Neural cell (in vitro differentiated cells): Measurements from ENCODE around the gene PRCP. TPM values are rescaled to one million over a fixed set of nuclear protein-coding genes. Genes with fewer than 3 reads are reported as not detected.

Experiments
- H2AFZ ChIP-seq: fragments of 200-600, 300-800 bp; sonication (generic), shearing (Covaris generic); 2 replicates; pipeline ENCODE4 v1.6.0; 2014; ENCODE audit warnings: low read depth, mild to moderate bottlenecking, antibody characterized with exemption, low read length, moderate library complexity
- H3F3A ChIP-seq: fragments of 200-600 bp; shearing (Covaris generic); 2 replicates; pipeline ENCODE4 v1.6.1; 2016; ENCODE audit warnings: mild to moderate bottlenecking, moderate library complexity, mixed read lengths, antibody characterized with exemption, low read length; ENCODE audit not compliant: insufficient read depth, poor library complexity, severe bottlenecking
- H3K27ac ChIP-seq: fragments of 200-600, 300-800 bp; sonication (generic), shearing (Covaris generic); 2 replicates; pipeline ENCODE4 v1.5.1; 2014; ENCODE audit warnings: mild to moderate bottlenecking, low read length, moderate library complexity
- H3K27me3 ChIP-seq: fragments of 300-800, 200-600 bp; sonication (generic), shearing (Covaris generic); 2 replicates; pipeline ENCODE4 v1.6.0; 2014; ENCODE audit warnings: mild to moderate bottlenecking, low read depth, low read length, moderate library complexity; ENCODE audit not compliant: insufficient read depth
- H3K36me3 ChIP-seq: fragments of 300-800, 200-600 bp; sonication (generic), shearing (Covaris generic); 2 replicates; pipeline ENCODE4 v1.5.1; 2014; ENCODE audit warnings: mild to moderate bottlenecking, antibody characterized with exemption, low read length, moderate library complexity; ENCODE audit not compliant: insufficient read depth
- H3K4me2 ChIP-seq: fragments of 300-800, 200-600 bp; sonication (generic), shearing (Covaris generic); 2 replicates; pipeline ENCODE4 v1.6.0; 2014; ENCODE audit warnings: mild to moderate bottlenecking, low read length
- H3K4me3 ChIP-seq: fragments of 300-800, 200-600 bp; sonication (generic), shearing (Covaris generic); 2 replicates; pipeline ENCODE4 v1.5.1; 2014; ENCODE audit warnings: mild to moderate bottlenecking, low read length, moderate library complexity
- H3K79me2 ChIP-seq: fragments of 200-600 bp; shearing (Covaris generic); replicated peaks from 2 replicates; pipeline ENCODE4 v1.6.0; 2014; ENCODE audit warnings: mild to moderate bottlenecking, low read length, moderate library complexity; ENCODE audit not compliant: insufficient read depth
- H3K9ac ChIP-seq: fragments of 300-800, 200-600 bp; sonication (generic), shearing (Covaris generic); 2 replicates; pipeline ENCODE4 v1.6.1; 2016; ENCODE audit warnings: mild to moderate bottlenecking, low read length, mixed read lengths
- H3K9me2 ChIP-seq: fragments of 200-600 bp; shearing (Covaris generic); 2 replicates; pipeline ENCODE4 v1.6.1; 2016; ENCODE audit warnings: mild to moderate bottlenecking, low read length, mixed read lengths; ENCODE audit not compliant: insufficient read depth
- H3K9me3 ChIP-seq: fragments of 200-600, 300-800 bp; sonication (generic), shearing (Covaris generic); 2 replicates; pipeline ENCODE4 v1.6.1; 2016; ENCODE audit warnings: mild to moderate bottlenecking, mixed run types, low read length, moderate library complexity, mixed read lengths
- H4K20me1 ChIP-seq: fragments of 200-600 bp; shearing (Covaris generic); 2 replicates; pipeline ENCODE4 v1.6.1; 2016; ENCODE audit warnings: mild to moderate bottlenecking, mixed run types; ENCODE audit not compliant: insufficient read depth
- EP300 ChIP-seq: fragments of 450-650 bp; conservative IDR thresholded peaks from 2 replicates; pipeline ENCODE4 v1.6.1; 2014; ENCODE audit warnings: antibody characterized with exemption, mild to moderate bottlenecking, moderate library complexity; ENCODE audit not compliant: poor library complexity, severe bottlenecking
- EZH2 ChIP-seq: fragments of 200-600, 300-800 bp; shearing (Covaris generic), sonication (generic); IDR thresholded peaks from 2 replicates; pipeline ENCODE4 v1.6.1; 2014; ENCODE audit warnings: antibody characterized with exemption, low read length, borderline replicate concordance, mild to moderate bottlenecking; ENCODE audit not compliant: insufficient read depth, poor library complexity, severe bottlenecking
- MXI1 ChIP-seq: fragments of 450-650 bp; conservative IDR thresholded peaks from 2 replicates; pipeline ENCODE4 v1.6.1; 2014; ENCODE audit warnings: antibody characterized with exemption, mild to moderate bottlenecking; ENCODE audit not compliant: poor library complexity, severe bottlenecking
- POLR2AphosphoS5 ChIP-seq: IDR thresholded peaks from 2 replicates; pipeline ENCODE4 v1.6.1; 2012
- RAD21 ChIP-seq: fragments of 450-650 bp; conservative IDR thresholded peaks from 2 replicates; pipeline ENCODE4 v1.6.1; 2014; ENCODE audit warnings: antibody characterized with exemption, mild to moderate bottlenecking, moderate library complexity
- SMC3 ChIP-seq: fragments of 450-650 bp; conservative IDR thresholded peaks from 2 replicates; pipeline ENCODE4 v1.6.1; 2014; ENCODE audit warnings: antibody characterized with exemption, mild to moderate bottlenecking, moderate library complexity; ENCODE audit not compliant: poor library complexity
- TAF1 ChIP-seq: IDR thresholded peaks from 2 replicates; pipeline ENCODE4 v1.6.1; 2012; ENCODE audit warnings: low read depth
- polyA plus RNA-seq: library from polyadenylated mRNA; depleted of rRNA; stranded (reverse); fragments of >200 nt; gene quantifications from 2 replicates; pipeline ENCODE4 v1.2.3, GENCODE V29; 2014
- TF ChIP-seq, protein P1 (sequence below): fragments of 450-650 bp; IDR thresholded peaks from 2 replicates; pipeline ENCODE4 v1.5.1; 2014; ENCODE audit warnings: antibody characterized with exemption, mild to moderate bottlenecking, moderate library complexity; ENCODE audit not compliant: poor library complexity, severe bottlenecking
- TF ChIP-seq, protein P2 (sequence below): IDR thresholded peaks from 2 replicates; pipeline ENCODE4 v1.6.1; 2012; ENCODE audit warnings: borderline replicate concordance

The PRCP gene
- polyA plus RNA-seq, 1 donor from 2014 or later = 6.1 TPM

DNA sequence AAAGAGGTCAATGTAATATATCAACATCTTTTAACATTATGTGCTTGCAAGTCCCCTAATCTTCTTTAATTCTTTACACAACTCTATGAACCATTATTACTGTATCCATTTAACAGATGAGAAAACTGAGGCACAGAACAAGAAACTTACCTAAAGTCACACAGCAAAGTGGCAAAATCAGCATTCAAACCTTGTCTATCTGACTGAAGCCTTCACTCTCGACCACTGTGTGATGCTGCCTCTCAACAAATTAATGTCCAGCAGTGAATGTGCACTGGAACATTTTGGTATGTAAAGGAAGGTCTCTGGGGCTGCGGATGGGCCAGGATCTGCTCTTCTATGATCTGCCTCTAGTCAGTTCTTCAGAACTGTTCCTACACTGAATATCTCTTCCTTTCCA, 42.1 kb downstream of the PRCP start:
- H3F3A ChIP-seq = no peaks in the 10 kb centered on the region

DNA sequence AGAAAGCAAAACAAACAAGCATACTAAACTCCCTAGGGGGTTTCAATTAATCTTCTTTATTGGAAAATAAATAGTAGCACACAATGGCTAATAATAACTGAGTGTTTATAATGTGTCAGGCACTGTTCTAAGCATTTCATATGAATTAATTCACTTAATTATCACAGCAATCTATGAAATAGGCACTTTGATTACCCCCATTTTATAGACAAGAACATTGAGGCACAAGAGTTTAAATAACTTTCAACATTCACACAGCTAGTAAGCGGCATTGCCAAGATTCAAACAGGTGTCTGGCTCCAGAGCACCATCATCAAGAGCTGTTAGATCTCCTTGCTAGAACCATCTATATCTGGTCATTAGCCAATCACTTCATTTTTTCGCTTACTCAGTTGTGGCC, 43.1 kb downstream of the PRCP start:
- no peak overlapping the region for H3K4me2 ChIP-seq
- H3K36me3 ChIP-seq = no peaks in the 10 kb centered on the region
- H2AFZ ChIP-seq = no peak overlapping the region
- TF ChIP-seq EP300 = no peak
- TF ChIP-seq TAF1 = no peak
- TF ChIP-seq, protein P1, sequence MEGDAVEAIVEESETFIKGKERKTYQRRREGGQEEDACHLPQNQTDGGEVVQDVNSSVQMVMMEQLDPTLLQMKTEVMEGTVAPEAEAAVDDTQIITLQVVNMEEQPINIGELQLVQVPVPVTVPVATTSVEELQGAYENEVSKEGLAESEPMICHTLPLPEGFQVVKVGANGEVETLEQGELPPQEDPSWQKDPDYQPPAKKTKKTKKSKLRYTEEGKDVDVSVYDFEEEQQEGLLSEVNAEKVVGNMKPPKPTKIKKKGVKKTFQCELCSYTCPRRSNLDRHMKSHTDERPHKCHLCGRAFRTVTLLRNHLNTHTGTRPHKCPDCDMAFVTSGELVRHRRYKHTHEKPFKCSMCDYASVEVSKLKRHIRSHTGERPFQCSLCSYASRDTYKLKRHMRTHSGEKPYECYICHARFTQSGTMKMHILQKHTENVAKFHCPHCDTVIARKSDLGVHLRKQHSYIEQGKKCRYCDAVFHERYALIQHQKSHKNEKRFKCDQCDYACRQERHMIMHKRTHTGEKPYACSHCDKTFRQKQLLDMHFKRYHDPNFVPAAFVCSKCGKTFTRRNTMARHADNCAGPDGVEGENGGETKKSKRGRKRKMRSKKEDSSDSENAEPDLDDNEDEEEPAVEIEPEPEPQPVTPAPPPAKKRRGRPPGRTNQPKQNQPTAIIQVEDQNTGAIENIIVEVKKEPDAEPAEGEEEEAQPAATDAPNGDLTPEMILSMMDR = no peak
- TF ChIP-seq EZH2 = no peak
- no peak for TF ChIP-seq POLR2AphosphoS5
- H3K4me3 ChIP-seq = no peak overlapping the region
- no peaks in the 10 kb centered on the region for H4K20me1 ChIP-seq
- H3K9me2 ChIP-seq = no peaks in the 10 kb centered on the region
- no peaks in the 10 kb centered on the region for H3K27me3 ChIP-seq
- no peaks in the 10 kb centered on the region for H3F3A ChIP-seq
- no peak overlapping the region for H3K9ac ChIP-seq
- no peaks in the 10 kb centered on the region for H3K79me2 ChIP-seq
- no peaks in the 10 kb centered on the region for H3K9me3 ChIP-seq
- H3K27ac ChIP-seq = no peak overlapping the region

More for the DNA sequence above, 42.1 kb downstream of the PRCP start:
- Histone ChIP-seq H3K9me2 (no peaks in the 10 kb centered on the region), H3K79me2 (no peaks in the 10 kb centered on the region), H3K9me3 (no peaks in the 10 kb centered on the region), H4K20me1 (no peaks in the 10 kb centered on the region), H3K27ac (no peak overlapping the region), H3K9ac (no peak overlapping the region), H2AFZ (no peak overlapping the region), H3K27me3 (no peaks in the 10 kb centered on the region), H3K4me3 (no peak overlapping the region), H3K36me3 (no peaks in the 10 kb centered on the region), H3K4me2 (no peak overlapping the region)
- TF ChIP-seq, protein P2, sequence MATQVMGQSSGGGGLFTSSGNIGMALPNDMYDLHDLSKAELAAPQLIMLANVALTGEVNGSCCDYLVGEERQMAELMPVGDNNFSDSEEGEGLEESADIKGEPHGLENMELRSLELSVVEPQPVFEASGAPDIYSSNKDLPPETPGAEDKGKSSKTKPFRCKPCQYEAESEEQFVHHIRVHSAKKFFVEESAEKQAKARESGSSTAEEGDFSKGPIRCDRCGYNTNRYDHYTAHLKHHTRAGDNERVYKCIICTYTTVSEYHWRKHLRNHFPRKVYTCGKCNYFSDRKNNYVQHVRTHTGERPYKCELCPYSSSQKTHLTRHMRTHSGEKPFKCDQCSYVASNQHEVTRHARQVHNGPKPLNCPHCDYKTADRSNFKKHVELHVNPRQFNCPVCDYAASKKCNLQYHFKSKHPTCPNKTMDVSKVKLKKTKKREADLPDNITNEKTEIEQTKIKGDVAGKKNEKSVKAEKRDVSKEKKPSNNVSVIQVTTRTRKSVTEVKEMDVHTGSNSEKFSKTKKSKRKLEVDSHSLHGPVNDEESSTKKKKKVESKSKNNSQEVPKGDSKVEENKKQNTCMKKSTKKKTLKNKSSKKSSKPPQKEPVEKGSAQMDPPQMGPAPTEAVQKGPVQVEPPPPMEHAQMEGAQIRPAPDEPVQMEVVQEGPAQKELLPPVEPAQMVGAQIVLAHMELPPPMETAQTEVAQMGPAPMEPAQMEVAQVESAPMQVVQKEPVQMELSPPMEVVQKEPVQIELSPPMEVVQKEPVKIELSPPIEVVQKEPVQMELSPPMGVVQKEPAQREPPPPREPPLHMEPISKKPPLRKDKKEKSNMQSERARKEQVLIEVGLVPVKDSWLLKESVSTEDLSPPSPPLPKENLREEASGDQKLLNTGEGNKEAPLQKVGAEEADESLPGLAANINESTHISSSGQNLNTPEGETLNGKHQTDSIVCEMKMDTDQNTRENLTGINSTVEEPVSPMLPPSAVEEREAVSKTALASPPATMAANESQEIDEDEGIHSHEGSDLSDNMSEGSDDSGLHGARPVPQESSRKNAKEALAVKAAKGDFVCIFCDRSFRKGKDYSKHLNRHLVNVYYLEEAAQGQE = no peak
- TF ChIP-seq EZH2 (no peak), POLR2AphosphoS5 (no peak), EP300 (no peak), SMC3 (no peak), MXI1 (no peak), TAF1 (no peak), RAD21 (no peak)
- TF ChIP-seq, protein P1 = no peak
